ENCODE data around the gene KRTAP10-4.
"Not testable (repeated sequence)": the region's sequence is repeated elsewhere in the genome, so short reads cannot be mapped to it uniquely, and the experiment has no call there.

KRTAP10-4 gene

GRCh38 chr21:44599264-44600029 is 25.9 kb downstream of the KRTAP10-4 start:
- DNase-seq (ENCODE audit: low read depth in 2 of 2): no peak

GRCh38 chr21:44600118-44600978 is 26.8 kb downstream of the KRTAP10-4 start, which contains the start of gene KRTAP10-7:
TSS of gene KRTAP10-7 (plus strand) at chr21:44600597. CDS start at chr21:44600622, 25 bp downstream.
- not testable (repeated sequence) for DNase-seq (ENCODE audit: low read depth in 2 of 2)

GRCh38 chr21:44601091-44601490 is 27.6 kb downstream of the KRTAP10-4 start:
- DNase-seq (ENCODE audit: low read depth in 2 of 2): not testable (repeated sequence)

- no peak for DNase-seq (ENCODE audit: low read depth in 2 of 2)
These were observed 28.3 kb downstream of the KRTAP10-4 start for GRCh38 chr21:44601596-44602462.

- no peak for DNase-seq (ENCODE audit: low read depth in 2 of 2)
These were observed 28.9 kb downstream of the KRTAP10-4 start for GRCh38 chr21:44602463-44602850.

- no peak for DNase-seq (ENCODE audit: low read depth in 2 of 2)
These were observed 29.8 kb downstream of the KRTAP10-4 start for GRCh38 chr21:44603109-44603875.

- no peak for DNase-seq (ENCODE audit: low read depth in 2 of 2)
These were observed 30.4 kb downstream of the KRTAP10-4 start for GRCh38 chr21:44603911-44604310.

- no peak for DNase-seq (ENCODE audit: low read depth in 2 of 2)
These were observed 33.0 kb downstream of the KRTAP10-4 start for GRCh38 chr21:44606495-44606894.

- DNase-seq (ENCODE audit: low read depth in 2 of 2): no peak
These were observed 35.7 kb downstream of the KRTAP10-4 start for GRCh38 chr21:44609193-44609592.

GRCh38 chr21:44610157-44610843 is 36.8 kb downstream of the KRTAP10-4 start:
- not testable (repeated sequence) for DNase-seq (ENCODE audit: low read depth in 2 of 2)

GRCh38 chr21:44611551-44611950 is 38.0 kb downstream of the KRTAP10-4 start:
- DNase-seq (ENCODE audit: low read depth in 2 of 2): no peak

- DNase-seq (ENCODE audit: low read depth in 2 of 2): no peak
These were observed 38.5 kb downstream of the KRTAP10-4 start, which contains the start of gene KRTAP10-8 for GRCh38 chr21:44612029-44612486. TSS of gene KRTAP10-8 (plus strand) at chr21:44612079. CDS start at chr21:44612101, 22 bp downstream.

- DNase-seq (ENCODE audit: low read depth in 2 of 2): no peak
These were observed 39.2 kb downstream of the KRTAP10-4 start for GRCh38 chr21:44612669-44613229.

- DNase-seq (ENCODE audit: low read depth in 2 of 2): no peak
These were observed 40.0 kb downstream of the KRTAP10-4 start for GRCh38 chr21:44613386-44614155.

GRCh38 chr21:44614161-44614631 is 40.7 kb downstream of the KRTAP10-4 start:
- no peak for DNase-seq (ENCODE audit: low read depth in 2 of 2)

- DNase-seq (ENCODE audit: low read depth in 2 of 2): no peak
These were observed 41.4 kb downstream of the KRTAP10-4 start for GRCh38 chr21:44614961-44615391.

- no peak for DNase-seq (ENCODE audit: low read depth in 2 of 2)
These were observed 41.9 kb downstream of the KRTAP10-4 start for GRCh38 chr21:44615466-44615865.

GRCh38 chr21:44615911-44616590 is 42.5 kb downstream of the KRTAP10-4 start:
- DNase-seq (ENCODE audit: low read depth in 2 of 2): no peak
